IPS-NIHi7 (cell line): ENCODE measurements around the gene PITPNM1.
A peak's percentile ranks its signal among the peaks of the same experiment; 100 is the strongest.
"Not testable (repeated sequence)": the region's sequence is repeated elsewhere in the genome, so short reads cannot be mapped to it uniquely, and the experiment has no call there.

Experiments used
- DNase-seq: peaks from one replicate; pipeline ENCODE4 v3.0.0; 2012; ENCODE audit warnings: mixed read lengths; ENCODE audit errors: extremely low spot score

Gene PITPNM1

DNA sequence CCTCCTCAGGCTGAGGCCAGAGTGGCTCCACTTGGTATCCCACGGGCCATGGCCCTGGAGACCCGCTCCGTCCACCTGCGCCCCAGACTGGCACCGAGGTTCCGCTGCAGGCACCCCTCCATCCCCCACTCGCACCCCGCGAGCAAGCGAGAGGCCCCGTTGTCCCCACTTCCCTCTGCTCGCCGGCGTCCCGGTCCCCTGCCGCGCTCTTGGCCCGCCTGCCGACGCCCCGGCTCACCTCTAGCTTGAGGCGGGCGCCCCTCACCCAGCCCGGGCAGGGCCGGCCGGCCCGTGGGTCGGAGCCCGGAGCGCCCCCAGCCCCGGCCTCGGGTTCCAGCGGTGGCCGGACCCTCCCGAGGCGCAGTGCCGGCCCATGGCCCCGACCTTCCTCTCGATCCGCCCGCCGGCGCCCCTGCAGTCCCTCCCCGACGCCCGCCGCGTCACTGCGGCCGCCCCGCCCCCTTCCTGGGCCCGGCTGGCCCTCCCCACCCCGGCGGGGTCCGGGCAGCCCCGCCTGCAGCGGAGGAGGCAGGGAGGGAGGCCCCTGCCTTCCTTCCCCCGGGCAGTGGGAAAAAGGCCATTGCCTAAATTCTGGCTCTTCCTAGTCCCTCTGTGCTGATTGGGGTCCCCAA is at the start of gene PITPNM1:
PITPNM1 (minus strand) TSS at position 414 of the 632 bp plus-strand sequence. CDS start 1,183 bp downstream, outside the sequence.
- peak; percentile 89 for DNase-seq

DNA sequence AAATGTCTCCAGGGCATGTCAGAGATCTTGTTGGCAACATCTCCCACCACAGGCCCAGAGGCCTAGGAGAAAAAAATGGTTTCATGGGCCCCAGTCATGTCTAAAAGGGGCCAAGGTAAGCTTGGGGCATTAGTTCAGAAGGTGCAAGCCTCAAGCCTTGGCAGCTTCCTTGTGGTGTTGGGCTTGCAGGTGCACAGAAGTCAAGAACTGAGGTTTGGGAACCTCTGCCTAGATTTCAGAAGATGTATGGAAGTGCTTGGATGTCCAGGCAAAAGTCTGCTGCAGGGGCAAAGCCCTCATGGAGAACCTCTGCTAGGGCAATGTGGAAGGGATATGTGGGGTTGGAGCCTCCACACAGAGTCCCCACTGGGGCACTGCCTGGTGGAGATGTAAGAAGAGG is 46.5 kb upstream of the PITPNM1 start:
- DNase-seq: not testable (repeated sequence)

DNA sequence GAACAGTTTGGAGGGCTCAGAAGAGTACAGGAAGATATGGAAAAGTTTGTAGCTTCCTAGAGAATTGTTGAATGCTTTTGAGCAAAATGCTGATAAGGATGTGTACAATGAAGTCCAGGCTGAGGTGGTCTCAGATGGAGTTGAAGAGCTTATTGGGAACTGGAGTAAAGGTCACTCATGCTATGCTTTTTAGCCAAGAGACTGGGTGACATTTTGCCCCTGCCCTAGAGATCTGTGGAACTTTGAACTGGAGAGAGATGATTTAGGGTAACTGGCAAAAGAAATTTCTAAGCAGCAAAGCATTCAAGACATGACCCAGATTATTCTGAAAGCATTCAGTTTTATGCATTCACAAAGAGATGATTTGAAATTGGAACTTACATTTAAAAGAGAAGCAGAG is 46.0 kb upstream of the PITPNM1 start:
- DNase-seq: no peak

DNA sequence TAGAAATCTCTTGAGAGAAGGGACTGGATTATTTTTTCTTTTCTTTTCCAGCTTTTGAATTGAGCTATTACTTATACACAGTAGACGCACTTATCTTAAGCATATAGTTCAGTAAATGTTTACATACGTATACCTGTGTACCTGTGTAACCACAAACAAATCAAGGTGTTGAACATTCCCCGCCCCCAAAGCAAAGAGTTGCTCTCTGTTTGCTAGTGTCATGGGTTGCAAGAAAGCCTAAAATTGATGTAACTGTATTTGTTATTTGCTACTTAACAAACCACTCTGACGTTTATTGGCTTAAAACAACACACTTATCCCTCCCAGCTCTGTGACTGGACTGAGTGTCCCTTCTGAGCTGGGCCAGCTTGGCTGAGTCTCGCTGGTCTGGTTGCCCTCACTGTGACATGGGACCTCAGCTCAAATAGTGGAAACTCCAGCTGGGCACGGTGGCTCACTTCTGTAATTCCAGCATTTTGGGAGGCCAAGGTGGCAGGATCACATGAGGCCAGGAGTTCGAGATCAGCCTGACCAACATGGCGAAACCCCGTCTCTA is 43.5 kb upstream of the PITPNM1 start:
- DNase-seq: no peak

DNA sequence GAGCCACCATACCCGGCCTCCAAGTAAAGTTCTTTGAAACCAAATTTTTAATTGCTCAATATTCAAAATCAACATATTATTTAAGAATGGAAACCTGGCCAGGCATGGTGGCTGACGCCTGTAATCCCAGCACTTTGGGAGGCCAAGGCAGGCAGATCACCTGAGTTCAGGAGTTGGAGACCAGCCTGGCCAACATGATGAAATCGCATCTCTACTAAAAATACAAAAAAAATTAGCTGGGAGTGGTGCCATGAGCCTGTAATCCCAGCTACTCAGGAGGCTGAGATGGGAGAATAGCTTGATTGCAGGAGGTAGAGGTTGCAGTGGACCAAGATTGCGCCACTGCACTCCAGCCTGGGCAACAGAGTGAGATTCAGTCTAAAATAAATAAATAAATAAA is 42.9 kb upstream of the PITPNM1 start:
- not testable (repeated sequence) for DNase-seq

DNA sequence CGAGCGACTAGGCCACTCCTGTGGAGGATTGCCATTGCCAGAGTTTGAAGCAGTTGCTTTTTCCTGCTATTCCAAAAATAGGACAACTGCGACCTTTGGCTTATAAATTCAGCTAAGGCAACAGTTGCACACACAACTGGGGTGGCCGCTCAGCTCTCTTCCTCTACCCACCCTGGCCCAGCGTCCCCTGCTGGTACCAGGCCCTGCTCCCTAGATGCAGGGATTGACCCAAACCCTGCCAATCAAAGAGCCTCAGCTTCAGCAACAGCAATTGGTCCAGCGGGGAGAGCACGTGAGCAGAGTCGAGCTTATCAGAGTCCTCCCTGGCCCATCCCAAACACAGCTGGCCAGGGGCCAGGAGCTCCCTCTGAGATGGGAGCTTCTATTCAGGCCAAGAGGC is 40.1 kb upstream of the PITPNM1 start:
- DNase-seq: peak; percentile 72

DNA sequence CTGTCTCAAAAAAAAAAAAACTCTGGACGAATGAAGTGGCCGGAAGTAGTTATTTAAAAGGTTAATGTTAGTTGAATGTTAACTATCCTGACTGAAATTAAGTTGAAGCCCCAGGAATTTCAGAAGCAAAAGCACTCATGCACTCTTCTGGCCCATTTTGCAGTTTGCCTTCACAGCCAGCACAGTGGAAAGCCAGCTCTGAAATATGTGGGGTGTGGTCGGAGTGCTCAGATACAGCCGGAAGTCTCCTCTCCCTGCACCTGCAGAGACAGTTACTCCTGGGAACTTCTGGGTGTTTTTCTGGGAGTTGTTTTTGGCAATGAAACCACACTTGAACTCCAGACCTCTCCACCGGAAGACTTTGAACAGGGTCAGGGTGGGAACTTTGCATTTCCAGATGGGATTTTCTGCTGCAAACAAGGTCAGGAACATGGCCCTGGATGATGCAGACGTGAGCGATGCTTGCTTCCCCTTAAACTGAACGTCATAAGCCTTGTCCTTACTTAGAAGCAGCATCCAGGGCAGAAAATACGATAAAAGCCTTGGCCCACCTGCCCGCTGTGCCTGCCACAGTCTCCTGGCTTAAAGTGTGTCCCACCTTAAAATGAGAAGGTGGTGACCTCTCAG is 39.6 kb upstream of the PITPNM1 start:
- no peak for DNase-seq

DNA sequence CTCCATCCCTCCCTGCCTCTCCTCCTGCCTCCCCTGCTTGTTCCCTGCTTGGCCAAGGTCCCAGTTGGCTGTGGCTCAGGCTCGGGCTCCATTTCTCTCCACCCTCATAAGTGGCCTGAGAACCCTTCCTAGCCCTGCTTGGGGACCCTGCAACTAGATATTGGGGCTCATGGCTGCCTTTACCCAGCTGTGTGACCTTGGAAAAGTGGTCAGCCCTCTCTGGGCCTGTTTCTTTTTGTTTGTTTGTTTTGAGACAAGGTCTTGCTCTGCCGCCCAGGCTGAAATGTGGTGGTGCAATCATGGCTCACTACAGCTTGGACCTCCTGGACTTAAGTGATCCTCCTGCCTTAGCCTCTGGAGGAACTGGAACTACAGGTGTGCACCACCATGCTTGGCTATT is 38.4 kb upstream of the PITPNM1 start:
- DNase-seq: no peak

DNA sequence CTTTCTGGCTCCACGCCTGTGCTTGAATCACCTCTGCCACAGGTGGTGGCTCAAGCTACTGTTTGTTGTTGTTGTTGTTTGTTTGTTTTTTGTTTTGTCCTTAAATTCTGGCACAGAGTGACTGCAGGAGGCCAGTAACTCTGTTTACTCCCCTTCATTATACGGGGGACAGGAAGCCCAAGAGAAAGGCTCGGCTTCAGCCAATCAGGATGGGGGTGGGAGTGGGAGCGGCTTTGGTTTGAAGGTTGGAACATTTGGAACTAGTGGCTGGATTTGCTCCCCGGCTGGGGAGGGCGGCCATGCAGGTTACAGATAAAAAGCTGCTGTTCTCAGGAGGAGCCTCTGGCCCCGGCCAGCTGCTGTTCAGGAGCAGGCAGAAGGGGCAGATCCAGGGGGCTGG is 37.8 kb upstream of the PITPNM1 start:
- DNase-seq: no peak

DNA sequence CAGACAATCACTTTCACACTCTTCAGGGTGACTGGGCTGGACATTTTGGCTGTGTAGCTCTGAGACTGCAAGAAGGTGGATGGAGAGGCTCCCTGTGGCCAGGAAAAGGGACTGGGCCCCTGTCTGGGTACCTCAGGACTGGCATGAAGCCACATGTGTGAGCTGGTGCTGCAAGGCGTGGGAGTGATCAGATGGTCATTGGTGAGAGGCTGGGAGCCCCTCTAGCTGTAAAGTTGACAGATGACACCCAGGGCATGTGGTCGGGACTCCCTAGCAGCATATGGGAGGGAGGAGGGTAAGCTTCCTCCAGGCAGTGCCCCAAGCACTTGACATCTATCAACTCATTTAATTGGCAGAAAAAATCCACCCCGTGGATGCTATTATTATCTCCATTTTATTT is 37.0 kb upstream of the PITPNM1 start:
- DNase-seq: no peak

DNA sequence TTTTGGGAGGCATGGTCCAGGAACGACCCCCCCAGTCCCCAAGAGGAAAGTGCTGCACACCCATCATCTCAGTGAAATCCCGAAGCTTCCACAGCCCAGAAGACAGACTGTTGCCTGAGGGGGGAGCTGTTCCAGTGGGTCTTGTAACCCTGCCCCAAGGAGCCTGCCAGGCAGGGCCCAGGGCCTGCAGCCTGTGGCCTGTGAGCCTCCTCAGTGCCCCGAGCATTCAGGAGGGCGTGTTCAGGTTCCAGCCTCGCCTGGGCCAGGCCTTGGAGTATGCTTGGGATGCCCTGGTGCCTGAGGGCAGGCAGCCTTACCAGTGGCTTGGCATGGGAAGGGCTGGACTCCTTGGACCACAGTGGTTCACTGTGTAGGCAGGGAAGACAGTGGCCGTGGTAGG is 36.0 kb upstream of the PITPNM1 start:
- DNase-seq: no peak

DNA sequence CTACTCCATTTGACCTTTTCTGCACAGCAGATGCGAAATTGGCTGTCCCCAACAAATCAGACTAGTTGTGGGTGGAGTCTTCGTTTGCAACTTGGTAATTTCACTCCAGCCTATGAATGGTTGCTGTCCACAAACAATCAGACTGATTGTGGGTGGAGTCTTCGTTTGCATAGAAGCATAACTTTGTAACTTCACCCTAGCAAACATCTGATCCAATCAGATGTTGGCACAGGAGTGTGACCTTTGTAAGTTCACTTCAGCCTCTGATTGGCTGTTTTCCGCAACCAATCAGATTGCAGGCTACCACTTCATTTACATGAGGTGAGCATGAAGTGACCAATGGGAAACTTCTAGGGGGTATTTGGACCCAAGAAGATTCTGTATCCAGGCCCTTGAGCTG is 34.4 kb upstream of the PITPNM1 start:
- DNase-seq: no peak

DNA sequence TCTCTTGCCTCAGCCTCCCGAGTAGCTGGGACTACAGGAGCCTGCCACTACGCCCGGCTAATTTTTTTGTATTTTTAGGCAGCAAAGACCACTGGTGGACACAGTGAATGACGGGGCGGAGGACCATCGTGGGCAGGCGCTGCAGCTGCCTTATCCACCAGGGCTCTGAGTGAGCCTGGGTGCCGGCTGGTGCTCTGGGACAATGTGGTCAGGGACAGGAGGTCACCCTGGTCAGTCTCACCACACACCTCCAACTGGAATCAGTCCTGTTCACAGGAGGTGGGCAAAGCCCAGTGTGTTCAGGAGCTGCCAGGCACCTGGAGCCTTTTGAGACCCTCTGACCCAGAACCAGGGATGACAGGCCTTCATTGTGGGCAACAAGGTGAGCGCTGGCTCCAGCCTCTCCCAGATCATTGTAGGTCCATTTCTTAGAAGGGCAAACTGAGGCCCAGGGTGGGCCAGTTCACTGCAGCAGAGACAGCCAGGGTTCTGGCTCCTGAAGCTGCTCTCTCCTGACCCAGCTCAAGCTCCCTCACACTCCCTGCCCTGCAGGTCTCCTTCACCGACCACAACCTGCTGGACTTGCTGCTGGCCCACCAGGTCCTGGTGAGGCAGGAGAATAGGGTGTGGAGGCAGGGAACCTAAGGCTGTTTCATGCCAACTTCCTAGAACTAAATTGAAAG is 33.8 kb upstream of the PITPNM1 start:
- no peak for DNase-seq

DNA sequence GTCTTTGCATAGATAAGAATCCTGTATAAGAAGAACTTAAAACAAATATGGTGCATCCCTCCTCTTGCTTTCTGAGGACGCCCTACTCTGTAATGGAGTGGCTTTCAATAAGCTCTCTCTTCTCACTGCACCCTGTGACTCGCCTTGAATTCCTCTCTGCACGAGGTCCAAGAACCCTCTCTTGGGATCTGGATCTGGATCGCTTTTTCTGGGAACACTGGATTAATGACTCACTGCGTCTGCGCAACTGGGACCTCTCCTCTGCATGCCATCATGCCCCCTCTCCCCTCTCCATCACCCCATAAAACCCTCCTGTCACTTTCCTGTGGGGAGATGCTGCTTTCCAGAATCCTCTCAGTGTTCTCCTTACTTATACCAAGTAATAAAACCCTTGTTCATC is 33.1 kb upstream of the PITPNM1 start:
- no peak for DNase-seq

DNA sequence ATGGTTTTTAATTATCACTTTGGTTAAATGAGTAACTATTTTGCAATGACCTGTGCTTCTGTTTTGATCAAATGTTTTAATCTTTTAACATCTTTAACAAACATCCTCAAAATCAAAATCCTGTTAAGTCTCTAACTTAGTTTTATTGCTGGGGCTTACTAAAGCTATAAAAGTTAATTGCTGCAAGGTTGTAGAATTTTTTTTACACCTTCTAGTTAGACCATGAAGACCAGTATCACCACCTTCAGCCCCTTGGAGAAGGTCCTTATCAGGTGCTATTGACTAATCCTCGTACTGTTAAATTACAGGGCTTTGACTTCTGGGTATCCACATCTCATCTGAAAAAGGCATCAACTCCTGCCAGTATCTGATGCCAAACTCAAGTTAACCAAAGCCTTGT is 30.4 kb upstream of the PITPNM1 start:
- no peak for DNase-seq

DNA sequence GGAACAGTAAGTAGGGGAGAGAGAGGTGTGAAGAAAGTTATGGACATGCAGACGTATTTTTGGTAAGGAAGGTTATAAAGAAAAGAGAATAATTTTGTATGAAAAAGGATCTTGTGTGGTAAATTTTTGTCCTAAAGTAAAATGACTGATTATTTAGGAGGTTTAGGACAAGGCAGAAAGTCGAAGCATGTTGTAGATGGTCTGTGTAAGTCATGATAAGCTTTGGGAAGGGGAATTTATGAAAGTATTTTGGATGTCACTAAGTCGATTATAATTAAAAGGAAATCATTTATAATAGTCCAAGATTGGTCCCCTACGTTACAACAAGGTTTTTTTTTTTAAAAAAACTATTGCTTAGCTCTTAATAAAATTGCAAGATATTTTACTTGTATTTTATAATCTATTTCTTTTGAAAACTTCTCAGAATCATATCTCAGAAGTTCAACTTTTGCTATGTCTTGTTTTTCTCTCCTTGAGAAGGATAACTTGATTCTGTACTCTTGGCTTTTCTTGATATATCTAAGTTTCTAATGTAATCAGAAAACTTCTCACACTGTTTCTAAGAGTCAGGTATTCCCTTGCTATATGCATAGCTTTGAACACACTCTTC is 29.0 kb upstream of the PITPNM1 start:
- DNase-seq: no peak

DNA sequence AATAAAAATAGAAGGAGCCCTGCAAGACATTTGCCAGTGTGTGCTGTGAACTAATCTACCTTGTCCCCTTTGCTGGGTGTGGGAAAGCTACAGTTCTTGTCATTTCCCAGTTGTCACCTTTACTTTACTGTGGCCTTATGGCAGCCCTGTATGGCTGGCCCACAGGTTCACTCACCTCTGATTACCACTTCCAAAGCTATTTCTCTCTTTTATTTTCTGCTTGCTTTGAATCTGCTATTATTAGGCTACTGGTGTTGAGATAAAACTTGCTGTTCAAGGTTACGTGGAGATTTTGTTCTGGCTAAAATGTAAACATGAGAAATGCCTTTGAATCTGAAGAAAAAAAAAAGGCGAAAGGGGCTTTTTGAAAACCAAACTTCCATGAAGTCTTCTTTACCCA is 27.7 kb upstream of the PITPNM1 start:
- DNase-seq: no peak

DNA sequence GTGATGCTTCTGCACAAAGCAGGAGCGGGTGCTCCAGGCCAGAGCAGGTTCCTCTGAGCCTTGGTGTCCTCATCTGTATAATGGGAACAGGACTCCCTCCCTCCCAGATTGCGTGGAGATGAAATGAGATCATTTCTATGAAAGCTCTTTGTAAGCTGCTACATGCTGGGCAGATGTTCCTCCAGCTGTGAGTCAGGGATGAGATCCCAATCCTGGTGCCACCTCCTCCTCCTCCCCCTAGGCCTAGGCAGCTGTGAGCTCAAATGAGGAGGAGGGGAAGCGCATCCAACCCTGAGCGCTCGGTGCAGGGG is 25.1 kb upstream of the PITPNM1 start:
- no peak for DNase-seq

DNA sequence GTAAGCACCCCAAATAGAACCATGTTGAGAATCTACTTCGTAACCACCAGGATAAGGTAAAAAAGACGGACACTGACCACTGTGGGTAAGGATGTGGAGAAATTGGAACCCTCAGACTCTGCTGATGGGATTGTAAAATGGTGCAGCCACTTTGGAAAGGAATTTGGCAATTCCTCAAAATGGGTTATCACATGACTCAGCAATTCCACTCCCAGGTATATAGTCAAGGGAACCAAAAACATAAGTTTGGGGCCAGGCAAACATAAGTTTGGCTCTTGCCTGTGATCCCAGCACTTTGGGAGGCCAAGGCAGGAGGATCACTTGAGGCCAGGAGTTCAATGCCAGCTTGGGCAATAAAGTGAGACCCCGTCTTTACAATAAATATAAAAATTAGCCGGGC is 23.2 kb upstream of the PITPNM1 start:
- DNase-seq: no peak

DNA sequence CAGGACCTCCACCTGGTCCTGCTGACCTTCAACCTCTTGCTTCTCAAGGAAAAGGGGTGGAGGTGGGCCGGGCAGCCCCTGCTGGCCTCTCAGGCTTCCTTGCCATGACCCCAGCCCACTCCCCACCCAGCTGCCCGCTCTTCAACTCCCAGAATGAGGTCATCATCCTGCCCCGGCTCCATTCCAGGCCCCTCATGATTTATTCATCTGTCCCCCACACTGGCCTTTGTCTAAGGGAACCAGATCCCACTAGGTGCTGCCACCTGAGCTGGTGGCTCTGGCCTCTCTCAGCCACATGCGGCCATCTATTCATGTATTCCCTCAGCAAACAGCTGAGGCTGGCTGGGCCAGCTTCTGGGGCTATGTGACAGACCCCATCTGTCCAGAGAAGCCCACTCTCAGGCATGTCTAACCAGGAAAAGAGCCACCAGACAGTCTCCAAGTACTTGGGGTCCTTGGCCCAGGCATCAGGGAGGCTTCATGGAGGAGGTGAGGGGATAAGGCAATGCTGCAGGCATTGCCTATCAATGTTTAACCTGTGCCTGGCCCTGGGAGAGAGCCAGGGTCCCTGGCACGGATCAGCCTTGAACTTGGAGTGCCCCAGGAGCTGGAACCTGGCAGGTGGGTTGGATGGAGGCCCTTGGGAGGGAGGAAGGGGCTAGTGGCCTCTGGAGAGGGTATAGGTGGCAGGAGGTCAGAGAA is 20.3 kb upstream of the PITPNM1 start:
- no peak for DNase-seq

DNA sequence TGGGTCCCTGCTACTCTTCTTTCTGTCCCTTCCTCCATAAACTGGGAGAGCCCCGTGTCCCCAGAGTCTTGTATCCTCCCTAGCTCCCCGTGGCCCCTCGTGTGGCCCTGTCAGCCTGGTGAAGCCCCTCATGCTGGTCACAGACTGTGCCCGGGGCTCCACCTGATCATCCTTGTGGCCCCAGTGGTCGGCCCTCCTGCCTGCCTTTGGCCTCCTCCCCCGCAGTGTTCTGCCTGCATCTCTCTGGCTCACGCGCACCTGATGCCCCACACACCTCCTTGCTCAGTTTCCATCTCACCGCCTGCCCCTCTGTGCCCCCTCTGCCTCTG is 19.3 kb upstream of the PITPNM1 start:
- no peak for DNase-seq
